Upper lobe of left lung (tissue), 4 donors: Measurements from ENCODE around the gene GSPT1.

Source experiments
- EP300 ChIP-seq, 4 donors: sonication (generic); formaldehyde crosslinking; IDR thresholded peaks; one replicate each; pipeline ENCODE4 v1.5.1; 2017; ENCODE audit warnings: antibody characterized with exemption in 4 of 4, control low read depth in 2 of 4
- POLR2A ChIP-seq, 4 donors: fragments of 450-650 bp; IDR thresholded peaks; one replicate each; pipeline ENCODE4 v1.5.1; 2016 to 2017; ENCODE audit warnings: antibody characterized with exemption in 4 of 4, mild to moderate bottlenecking in 2 of 4
- POLR2AphosphoS5 ChIP-seq, 2 donors: sonication (generic); formaldehyde crosslinking; IDR thresholded peaks; one replicate each; pipeline ENCODE4 v1.5.1; 2017; ENCODE audit warnings: antibody characterized with exemption in 2 of 2
- TF ChIP-seq, protein P1 (sequence below), 6 experiments: fragments of 450-650 bp in 4 of 6; fragments of 200-600 bp in 2 of 6; sonication (generic) in 2 of 6; IDR thresholded peaks; one replicate each; pipeline ENCODE4 v1.5.1; 2016 to 2019; ENCODE audit warnings: antibody characterized with exemption in 6 of 6

DNA sequence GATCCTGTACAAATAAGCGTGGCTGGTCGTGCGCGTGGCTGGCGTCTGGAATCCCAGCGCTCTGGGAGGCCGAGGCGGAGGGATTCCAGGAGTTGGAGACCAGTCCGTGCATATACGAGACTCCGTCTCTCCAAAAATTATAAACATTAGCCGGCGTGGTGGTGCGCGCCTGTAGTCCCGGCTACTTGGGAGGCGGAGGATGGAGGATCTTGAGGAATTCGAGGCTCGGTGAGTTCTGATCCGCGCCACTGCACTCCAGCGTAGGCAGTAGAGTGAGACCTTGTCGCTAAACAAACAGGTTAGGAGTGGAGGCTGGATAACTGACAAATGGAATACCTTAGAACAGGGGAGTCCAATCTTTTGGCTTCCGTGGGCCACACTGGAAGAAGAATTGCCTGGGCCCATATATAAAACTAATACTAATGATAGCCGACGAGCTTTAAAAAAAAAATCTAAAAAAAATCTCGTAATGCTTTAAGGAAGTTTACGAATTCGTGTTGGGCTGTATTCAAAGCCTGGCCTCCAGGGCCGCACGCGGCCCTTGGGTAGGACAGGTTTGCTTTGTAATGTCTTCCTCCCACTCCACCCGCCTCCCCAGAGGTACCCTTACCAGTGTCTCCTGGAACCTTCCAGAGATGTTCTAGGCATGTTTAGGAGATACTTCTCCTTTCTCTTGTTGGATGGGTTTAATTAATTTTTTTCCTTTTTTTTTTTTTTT is 63.5 kb downstream of the GSPT1 start:
- TF ChIP-seq POLR2A (IDR thresholded peaks at IDR 0.05) (no peak), EP300 (IDR thresholded peaks at IDR 0.05) (no peak), POLR2AphosphoS5 (IDR thresholded peaks at IDR 0.05) (no peak)
- TF ChIP-seq, protein P1, sequence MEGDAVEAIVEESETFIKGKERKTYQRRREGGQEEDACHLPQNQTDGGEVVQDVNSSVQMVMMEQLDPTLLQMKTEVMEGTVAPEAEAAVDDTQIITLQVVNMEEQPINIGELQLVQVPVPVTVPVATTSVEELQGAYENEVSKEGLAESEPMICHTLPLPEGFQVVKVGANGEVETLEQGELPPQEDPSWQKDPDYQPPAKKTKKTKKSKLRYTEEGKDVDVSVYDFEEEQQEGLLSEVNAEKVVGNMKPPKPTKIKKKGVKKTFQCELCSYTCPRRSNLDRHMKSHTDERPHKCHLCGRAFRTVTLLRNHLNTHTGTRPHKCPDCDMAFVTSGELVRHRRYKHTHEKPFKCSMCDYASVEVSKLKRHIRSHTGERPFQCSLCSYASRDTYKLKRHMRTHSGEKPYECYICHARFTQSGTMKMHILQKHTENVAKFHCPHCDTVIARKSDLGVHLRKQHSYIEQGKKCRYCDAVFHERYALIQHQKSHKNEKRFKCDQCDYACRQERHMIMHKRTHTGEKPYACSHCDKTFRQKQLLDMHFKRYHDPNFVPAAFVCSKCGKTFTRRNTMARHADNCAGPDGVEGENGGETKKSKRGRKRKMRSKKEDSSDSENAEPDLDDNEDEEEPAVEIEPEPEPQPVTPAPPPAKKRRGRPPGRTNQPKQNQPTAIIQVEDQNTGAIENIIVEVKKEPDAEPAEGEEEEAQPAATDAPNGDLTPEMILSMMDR (IDR thresholded peaks at IDR 0.05) = no peak
